ENCODE data around the gene KMT2E. TPM values are rescaled to one million over a fixed set of nuclear protein-coding genes. Genes with fewer than 3 reads are reported as not detected.

KMT2E gene
- total RNA-seq, 3 donors from 2014 or later: 115 to 135 (median 132) TPM

- intact Hi-C loops (cut with DNase I, micrococcal nuclease): loop anchor here in 1 of 2 donors (5.0 kb wide), 1 partner anchor 36 kb away; no protein-coding TSS in a partner anchor
Measured at GRCh38 chr7:104980841-104981671, 32.9 kb upstream of the KMT2E start.

GRCh38 chr7:104981672-104982037, 32.4 kb upstream of the KMT2E start:
- intact Hi-C loops (cut with DNase I, micrococcal nuclease): loop anchor here in 1 of 2 donors (5.0 kb wide), 1 partner anchor 36 kb away; no protein-coding TSS in a partner anchor
- H3K4me1 ChIP-seq (ENCODE audit: low read depth): peaks cover 72% of the 10 kb centered on the region

More at GRCh38 chr7:104980841-104981671, 32.9 kb upstream of the KMT2E start:
- DNase-seq (no peak), ATAC-seq (no peak)
- Histone ChIP-seq H3K36me3 (ENCODE audit: low read depth) (no peaks in the 10 kb centered on the region), H3K4me3 (no peak overlapping the region), H3K4me1 (ENCODE audit: low read depth) (peaks cover 73% of the 10 kb centered on the region), H3K9me3 (no peaks in the 10 kb centered on the region)
- TF ChIP-seq CTCF (IDR thresholded peaks at IDR 0.05): peak; percentile 42

GRCh38 chr7:104982308-104983075, 31.5 kb upstream of the KMT2E start:
- Histone ChIP-seq H3K36me3 (ENCODE audit: low read depth) (no peaks in the 10 kb centered on the region), H3K4me1 (ENCODE audit: low read depth) (peaks cover 70% of the 10 kb centered on the region), H3K4me3 (no peak overlapping the region), H3K9me3 (no peaks in the 10 kb centered on the region)
- ATAC-seq (peak; percentile 7), DNase-seq (peak in 1 of 3 donors; percentile 27)
- intact Hi-C loops (cut with DNase I, micrococcal nuclease): loop anchor here in 1 of 2 donors (5.0 kb wide), 1 partner anchor 35 kb away; no protein-coding TSS in a partner anchor
- TF ChIP-seq CTCF (IDR thresholded peaks at IDR 0.05): no peak

More at GRCh38 chr7:104981672-104982037, 32.4 kb upstream of the KMT2E start:
- no peak for DNase-seq
- no peak for ATAC-seq
- no peaks in the 10 kb centered on the region for H3K9me3 ChIP-seq
- H3K36me3 ChIP-seq (ENCODE audit: low read depth): no peaks in the 10 kb centered on the region
- no peak overlapping the region for H3K4me3 ChIP-seq
- TF ChIP-seq CTCF (IDR thresholded peaks at IDR 0.05): no peak

- H3K36me3 ChIP-seq (ENCODE audit: low read depth): no peaks in the 10 kb centered on the region
- H3K9me3 ChIP-seq: no peaks in the 10 kb centered on the region
- DNase-seq: no peak
- intact Hi-C loops (cut with DNase I, micrococcal nuclease): loop anchor here in 1 of 2 donors (5.0 kb wide), 1 partner anchor 34 kb away; no protein-coding TSS in a partner anchor
- H3K4me1 ChIP-seq (ENCODE audit: low read depth): peaks cover 68% of the 10 kb centered on the region
- TF ChIP-seq CTCF (IDR thresholded peaks at IDR 0.05): no peak
- ATAC-seq: peak; percentile 2
- peak overlapping the region; percentile 33 for H3K4me3 ChIP-seq
Measured at GRCh38 chr7:104983076-104983577, 30.9 kb upstream of the KMT2E start.
